GM23338 (cell line): ENCODE data around the gene ARHGDIA. TPM values are rescaled to one million over a fixed set of nuclear protein-coding genes. Genes with fewer than 3 reads are reported as not detected.

ENCODE experiments used
- ATAC-seq: fragments of 200-7000 bp; cut with Tn5 transposase; 3 replicates; pipeline ENCODE4 v1.9.1; 2020
- DNase-seq: peaks from one replicate; pipeline ENCODE4 v3.0.0-alpha.2; 2015; ENCODE audit warnings: low spot score
- H2AFZ ChIP-seq: fragments of 200-600 bp; sonication (generic); 2 replicates; pipeline ENCODE4 v1.8.0; 2016; ENCODE audit warnings: antibody characterized with exemption, mild to moderate bottlenecking, moderate library complexity
- H3F3A ChIP-seq: fragments of 200-600 bp; sonication (generic); replicated peaks from 2 replicates; pipeline ENCODE4 v1.8.0; 2017; ENCODE audit warnings: antibody characterized with exemption, mixed run types, low read depth
- H3K27ac ChIP-seq: fragments of 200-600 bp; sonication (generic); 2 replicates; pipeline ENCODE4 v1.6.1; 2016; ENCODE audit warnings: low read depth
- H3K27me3 ChIP-seq: fragments of 200-600 bp; sonication (generic); 2 replicates; pipeline ENCODE4 v1.8.0; 2016; ENCODE audit warnings: mild to moderate bottlenecking, mixed run types, moderate library complexity; ENCODE audit not compliant: insufficient read depth
- H3K36me3 ChIP-seq: fragments of 200-600 bp; sonication (generic); 2 replicates; pipeline ENCODE4 v1.8.0; 2016; ENCODE audit warnings: mild to moderate bottlenecking; ENCODE audit not compliant: insufficient read depth
- H3K4me1 ChIP-seq: fragments of 200-600 bp; sonication (generic); 2 replicates; pipeline ENCODE4 v1.8.0; 2016; ENCODE audit warnings: mild to moderate bottlenecking, moderate library complexity; ENCODE audit not compliant: insufficient read depth
- H3K4me2 ChIP-seq: fragments of 200-600 bp; sonication (generic); 2 replicates; pipeline ENCODE4 v1.7.1; 2017; ENCODE audit warnings: mixed run types
- H3K4me3 ChIP-seq: fragments of 200-600 bp; sonication (generic); 2 replicates; pipeline ENCODE4 v1.6.1; 2016; ENCODE audit warnings: mixed run types
- H3K79me2 ChIP-seq: fragments of 200-600 bp; sonication (generic); replicated peaks from 2 replicates; pipeline ENCODE4 v1.8.0; 2017; ENCODE audit warnings: mild to moderate bottlenecking; ENCODE audit not compliant: insufficient read depth
- H3K9me2 ChIP-seq: fragments of 200-600 bp; sonication (generic); 2 replicates; pipeline ENCODE4 v1.8.0; 2017; ENCODE audit not compliant: insufficient read depth
- H4K20me1 ChIP-seq: fragments of 200-600 bp; sonication (generic); replicated peaks from 2 replicates; pipeline ENCODE4 v1.8.0; 2017; ENCODE audit warnings: mild to moderate bottlenecking; ENCODE audit not compliant: insufficient read depth
- H3K27ac Mint-ChIP-seq: 2 replicates; pipeline ENCODE4 v1.8.0; 2020; ENCODE audit warnings: inconsistent platforms, mild to moderate bottlenecking, moderate library complexity, mixed read lengths
- H3K27me3 Mint-ChIP-seq: 3 replicates; pipeline ENCODE4 v1.8.0; 2022; ENCODE audit warnings: low read depth, mild to moderate bottlenecking, moderate library complexity, mixed read lengths, inconsistent platforms; ENCODE audit not compliant: insufficient read depth, poor library complexity
- H3K36me3 Mint-ChIP-seq: 3 replicates; pipeline ENCODE4 v1.8.0; 2021; ENCODE audit warnings: low read depth, mild to moderate bottlenecking, inconsistent platforms, moderate library complexity, mixed read lengths
- H3K4me1 Mint-ChIP-seq: 3 replicates; pipeline ENCODE4 v1.8.0; 2020; ENCODE audit warnings: mild to moderate bottlenecking, inconsistent platforms, mixed read lengths
- H3K4me3 Mint-ChIP-seq: 3 replicates; pipeline ENCODE4 v1.8.0; 2021; ENCODE audit warnings: moderate library complexity, mild to moderate bottlenecking, inconsistent platforms, mixed read lengths
- H3K9me3 Mint-ChIP-seq: 3 replicates; pipeline ENCODE4 v1.8.0; 2020; ENCODE audit warnings: moderate library complexity, mild to moderate bottlenecking, inconsistent platforms, mixed read lengths
- CTCF ChIP-seq, 2 experiments: fragments of 200-600 bp in 1 of 2; sonication (generic) in 1 of 2; conservative IDR thresholded peaks; 2 replicates each; pipeline versions ENCODE4 v1.5.1 to v1.6.1; 2016 to 2017; ENCODE audit warnings: antibody characterized with exemption in 2 of 2, low read depth in 2 of 2, mild to moderate bottlenecking in 2 of 2, moderate library complexity in 1 of 2
- EZH2 ChIP-seq: fragments of 200-600 bp; sonication (generic); IDR thresholded peaks from one replicate; pipeline ENCODE4 v1.8.0; 2017; ENCODE audit warnings: antibody characterized with exemption, mild to moderate bottlenecking, low read depth; ENCODE audit not compliant: unreplicated experiment
- JUNB ChIP-seq: IDR thresholded peaks from one replicate; pipeline ENCODE4 v1.6.1; 2016; ENCODE audit warnings: antibody characterized with exemption; ENCODE audit not compliant: unreplicated experiment
- POLR2AphosphoS5 ChIP-seq: IDR thresholded peaks from 2 replicates; pipeline ENCODE4 v1.6.1; 2016; ENCODE audit warnings: antibody characterized with exemption, low read depth
- REST ChIP-seq: IDR thresholded peaks from one replicate; pipeline ENCODE4 v1.6.1; 2018; ENCODE audit warnings: antibody characterized with exemption; ENCODE audit not compliant: unreplicated experiment
- ZNF114 ChIP-seq: fragments of 250-450 bp; sonication (Bioruptor Pico); IDR thresholded peaks from 2 replicates; pipeline ENCODE4 v1.5.0; 2020; ENCODE audit warnings: mild to moderate bottlenecking, moderate library complexity
- ZNF331 ChIP-seq: fragments of 250-450 bp; sonication (Bioruptor Pico); IDR thresholded peaks from 2 replicates; pipeline ENCODE4 v1.5.0; 2020; ENCODE audit warnings: low read depth, mild to moderate bottlenecking, moderate library complexity
- ZNF462 ChIP-seq: fragments of 250-450 bp; sonication (Bioruptor Pico); IDR thresholded peaks from 2 replicates; pipeline ENCODE4 v1.5.0; 2020; ENCODE audit warnings: mild to moderate bottlenecking, moderate library complexity
- polyA plus RNA-seq: library from polyadenylated mRNA; unstranded; fragments of >200 nt; fragmentation: Nextera tagmentation; extraction: Ambion mirVana; gene quantifications from 2 replicates; pipeline ENCODE4 v1.2.1, GENCODE V29; 2016
- total RNA-seq: library from RNA; depleted of rRNA; stranded (reverse); fragments of >200 nt; shearing (Covaris generic); gene quantifications from 2 replicates; pipeline ENCODE4 v1.2.3, GENCODE V29; 2014

Gene ARHGDIA
- total and polyA plus RNA-seq, 2 experiments from 2014 or later: 125 to 140 TPM

GRCh38 chr17:81822996-81823819, 47.9 kb downstream of the ARHGDIA start:
- no peaks in the 10 kb centered on the region for H3K27me3 ChIP-seq
- Mint-ChIP-seq H3K4me3 (no peak overlapping the region), H3K9me3 (no peaks in the 10 kb centered on the region), H3K36me3 (no peaks in the 10 kb centered on the region), H3K27me3 (peaks cover 5% of the 10 kb centered on the region), H3K4me1 (peaks cover 8% of the 10 kb centered on the region), H3K27ac (no peak overlapping the region)
- H3K4me1 ChIP-seq: peaks cover 5% of the 10 kb centered on the region
- no peak overlapping the region for H2AFZ ChIP-seq
- no peak overlapping the region for H3K4me2 ChIP-seq
- H3K79me2 ChIP-seq: no peaks in the 10 kb centered on the region
- H3K9me2 ChIP-seq: no peaks in the 10 kb centered on the region
- no peaks in the 10 kb centered on the region for H3K36me3 ChIP-seq
- no peak overlapping the region for H3K4me3 ChIP-seq
- H4K20me1 ChIP-seq: no peaks in the 10 kb centered on the region
- 0 out of 2 replicates have a peak, but pooled peaks cover 3% of the 10 kb centered on the region for H3F3A ChIP-seq
- no peak for TF ChIP-seq POLR2AphosphoS5
- TF ChIP-seq JUNB: no peak
- no peak for TF ChIP-seq ZNF331 (CRISPR knock-in tag)
- no peak for TF ChIP-seq CTCF (conservative IDR thresholded peaks at IDR 0.05; ENCODE audit: low read depth in 2 of 2)
- TF ChIP-seq ZNF462: no peak
- no peak for TF ChIP-seq ZNF114
- no peak for TF ChIP-seq REST
- TF ChIP-seq EZH2: no peak
- DNase-seq (no peak), ATAC-seq (no peak)
- H3K27ac ChIP-seq: no peak overlapping the region
